ENCODE data around the gene AMDHD1.

GRCh38 chr12:95993907-95994306 lies 50.8 kb downstream of the AMDHD1 start:
- TF ChIP-seq POLR2AphosphoS5 (IDR thresholded peaks at IDR 0.05; ENCODE audit: borderline replicate concordance, low read depth, low read length) (no peak), EZH2 (IDR thresholded peaks at IDR 0.05) (no peak)
